T follicular helper cell (primary cell): Measurements from ENCODE around the gene LBHD2.

Experiments used
- DNase-seq: peaks from one replicate; pipeline ENCODE4 v3.0.0-alpha.2; 2020; ENCODE audit warnings: low read depth

Gene LBHD2

GRCh38 chr14:103121121-103121845, 37.3 kb downstream of the LBHD2 start:
- no peak for DNase-seq

- DNase-seq: no peak
These were observed 38.0 kb downstream of the LBHD2 start for GRCh38 chr14:103121846-103122584.

GRCh38 chr14:103122585-103122946, 38.6 kb downstream of the LBHD2 start:
- no peak for DNase-seq

- DNase-seq: no peak
These were observed 39.1 kb downstream of the LBHD2 start, which contains the start of gene TNFAIP2 for GRCh38 chr14:103122947-103123633. Gene TNFAIP2 (plus strand): TSS chr14:103123461. CDS start chr14:103126458, 2,997 bp downstream.

- DNase-seq: no peak
These were observed 39.9 kb downstream of the LBHD2 start for GRCh38 chr14:103123634-103124500.

DNA sequence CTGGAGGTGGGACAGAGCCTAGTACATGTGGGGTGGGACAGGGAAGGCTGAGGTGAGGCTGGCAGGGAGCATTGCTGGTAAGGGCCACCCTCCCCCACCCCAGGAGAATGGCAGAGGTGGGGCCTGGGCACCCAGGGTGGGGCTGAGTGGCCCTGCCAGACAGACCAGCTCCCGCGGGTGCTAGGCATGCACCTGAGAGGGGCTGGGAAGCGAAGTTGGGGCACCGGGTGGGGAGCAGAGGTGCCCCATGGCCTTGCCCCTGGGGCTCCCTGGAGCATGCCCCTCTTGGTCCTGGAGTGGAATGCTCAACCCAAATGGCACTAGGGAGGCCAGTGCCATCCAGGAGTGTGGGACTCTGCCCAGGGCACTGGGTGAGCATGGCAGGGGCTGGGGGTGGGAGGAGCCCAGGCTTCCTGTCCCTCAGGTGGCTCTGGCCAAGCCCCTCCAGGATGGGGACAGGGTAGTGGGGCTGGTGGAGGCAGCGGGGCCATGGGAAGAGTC, 40.5 kb downstream of the LBHD2 start:
- DNase-seq: no peak

- DNase-seq: no peak
These were observed 41.4 kb downstream of the LBHD2 start for GRCh38 chr14:103125098-103126070.

GRCh38 chr14:103126088-103126872, 42.3 kb downstream of the LBHD2 start:
- DNase-seq: no peak

DNA sequence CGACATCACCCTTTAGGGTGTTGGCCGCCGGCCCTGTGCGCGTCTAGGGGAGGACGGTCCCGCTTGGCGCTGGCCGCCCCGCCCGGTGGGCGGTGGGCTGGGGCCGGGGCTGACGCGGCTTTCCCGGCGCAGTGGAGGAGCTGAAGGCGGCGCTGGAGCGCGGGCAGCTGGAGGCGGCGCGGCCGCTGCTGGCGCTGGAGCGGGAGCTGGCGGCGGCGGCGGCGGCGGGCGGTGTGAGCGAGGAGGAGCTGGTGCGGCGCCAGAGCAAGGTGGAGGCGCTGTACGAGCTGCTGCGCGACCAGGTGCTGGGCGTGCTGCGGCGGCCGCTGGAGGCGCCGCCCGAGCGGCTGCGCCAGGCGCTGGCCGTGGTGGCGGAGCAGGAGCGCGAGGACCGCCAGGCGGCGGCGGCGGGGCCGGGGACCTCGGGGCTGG, 42.9 kb downstream of the LBHD2 start:
- DNase-seq: no peak

GRCh38 chr14:103127356-103127755, 43.3 kb downstream of the LBHD2 start:
- DNase-seq: no peak

- DNase-seq: no peak
These were observed 44.0 kb downstream of the LBHD2 start for GRCh38 chr14:103127861-103128598.

GRCh38 chr14:103128631-103129300, 44.8 kb downstream of the LBHD2 start:
- no peak for DNase-seq

DNA sequence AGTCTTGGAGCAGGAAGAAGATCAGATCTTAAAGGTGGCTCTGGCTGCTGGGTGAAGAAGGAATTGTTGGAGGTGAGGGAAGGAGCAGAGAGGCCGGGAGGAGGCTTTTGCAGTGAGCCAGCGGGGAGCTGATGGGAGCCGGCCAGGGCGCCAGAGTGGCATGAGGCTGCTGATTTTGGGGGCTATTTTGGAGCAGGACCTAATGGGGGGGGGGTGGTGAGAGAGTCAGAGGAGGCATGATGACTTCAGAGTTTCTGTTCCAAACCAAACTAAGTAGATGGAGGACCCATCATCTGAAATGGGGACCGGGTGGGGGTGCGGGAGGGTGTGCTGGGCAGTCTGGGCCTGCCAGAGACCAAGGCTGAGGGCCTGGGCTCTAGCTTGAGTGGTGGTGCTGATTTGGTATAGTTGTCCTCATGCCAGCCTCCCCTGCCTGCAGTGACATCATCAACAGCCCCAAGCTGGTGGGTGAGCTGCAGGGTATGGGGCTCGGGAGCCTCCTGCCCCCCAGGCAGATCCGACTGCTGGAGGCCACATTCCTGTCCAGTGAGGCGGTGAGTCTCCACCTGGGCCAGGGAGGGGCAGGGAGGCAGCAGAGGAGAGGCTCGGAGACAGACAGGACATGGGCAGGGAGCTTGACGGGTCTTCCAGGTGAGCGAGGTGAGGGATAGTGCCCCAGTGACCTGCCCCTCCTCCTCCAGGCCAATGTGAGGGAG, 45.4 kb downstream of the LBHD2 start:
- no peak for DNase-seq

DNA sequence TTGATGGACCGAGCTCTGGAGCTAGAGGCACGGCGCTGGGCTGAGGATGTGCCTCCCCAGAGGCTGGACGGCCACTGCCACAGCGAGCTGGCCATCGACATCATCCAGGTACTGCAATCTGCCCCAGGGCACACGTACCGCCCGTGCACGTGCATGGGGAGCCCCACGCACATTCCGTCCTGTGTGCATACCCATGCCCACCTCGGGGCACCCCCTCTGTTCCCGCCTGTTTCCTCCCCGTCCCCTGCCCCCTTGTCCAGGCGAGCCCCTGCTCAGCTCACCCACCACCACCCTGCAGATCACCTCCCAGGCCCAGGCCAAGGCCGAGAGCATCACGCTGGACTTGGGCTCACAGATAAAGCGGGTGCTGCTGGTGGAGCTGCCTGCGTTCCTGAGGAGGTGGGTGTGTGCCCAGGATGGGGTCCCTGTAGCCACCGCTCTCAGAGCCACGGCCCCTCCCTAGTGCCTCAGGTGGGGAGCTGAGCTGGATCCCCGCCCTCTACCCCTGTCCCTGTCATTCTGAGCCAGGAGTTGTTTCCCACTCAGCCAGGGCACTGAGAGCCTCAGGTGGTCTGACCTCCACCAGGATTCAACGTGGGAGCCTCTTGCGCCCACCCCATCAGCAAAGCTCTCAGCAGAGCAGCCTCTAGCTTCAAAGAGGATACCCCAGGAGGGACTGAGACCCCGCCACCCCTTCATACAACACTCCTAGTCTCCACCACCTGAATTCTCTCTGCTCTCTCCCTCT, 46.2 kb downstream of the LBHD2 start:
- no peak for DNase-seq

GRCh38 chr14:103130965-103131364, 47.0 kb downstream of the LBHD2 start:
- DNase-seq: no peak

DNA sequence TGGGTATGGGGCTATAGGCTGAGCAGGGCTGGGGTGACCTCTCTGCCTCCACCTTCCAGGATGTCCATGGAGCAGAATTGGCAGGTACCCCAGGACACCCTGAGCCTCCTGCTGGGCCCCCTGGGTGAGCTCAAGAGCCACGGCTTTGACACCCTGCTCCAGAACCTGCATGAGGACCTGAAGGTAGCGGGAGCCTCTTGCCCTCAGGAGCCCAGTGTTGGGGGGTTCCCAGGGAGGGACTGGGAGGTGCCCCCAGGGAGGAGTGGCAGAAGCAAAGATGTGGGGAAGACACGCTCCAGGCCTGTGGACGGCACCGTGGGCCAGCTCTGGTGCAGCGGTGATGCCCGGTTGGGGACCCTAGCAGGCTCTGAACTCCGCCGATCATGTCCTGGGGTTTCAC, 47.6 kb downstream of the LBHD2 start:
- no peak for DNase-seq
